A673 (cell line): ENCODE measurements around the gene SERINC5. TPM values are rescaled to one million over a fixed set of nuclear protein-coding genes. Genes with fewer than 3 reads are reported as not detected.
"Not testable (repeated sequence)": the region's sequence is repeated elsewhere in the genome, so short reads cannot be mapped to it uniquely, and the experiment has no call there.

Source experiments
- BruUV-seq: library from RNA; stranded (reverse); fragments of 400-500 nt; replicated peaks from 2 replicates; lab custom pipeline; 2021; lab: Mats Ljungman, UMichigan
- CTCF ChIA-PET: fragments of 300-600 bp; sonication (Branson Sonifier 250); formaldehyde crosslinking; loops from one replicate; lab custom pipeline; 2022; ENCODE audit warnings: antibody characterized with exemption; lab: Charles Lee
- POLR2A ChIA-PET: fragments of 300-600 bp; sonication (Branson Sonifier 250); formaldehyde crosslinking; loops from one replicate; lab custom pipeline; 2022; ENCODE audit warnings: antibody characterized with exemption; ENCODE audit not compliant: low non-redundant PET; lab: Charles Lee
- DNase-seq: peaks from one replicate; pipeline ENCODE4 v3.0.0-alpha.2; 2015; ENCODE audit warnings: low spot score
- H3K27ac ChIP-seq: fragments of 200-600 bp; sonication (generic); 2 replicates; pipeline ENCODE4 v1.5.1; 2016; ENCODE audit warnings: mixed run types, low read depth, mild to moderate bottlenecking, mixed read lengths, antibody characterized with exemption, low read length; ENCODE audit not compliant: poor library complexity, severe bottlenecking
- H3K27me3 ChIP-seq: fragments of 200-600 bp; sonication (generic); replicated peaks from 2 replicates; pipeline ENCODE4 v1.6.1; 2017; ENCODE audit warnings: mixed run types, low read depth, mild to moderate bottlenecking, mixed read lengths, antibody characterized with exemption, low read length; ENCODE audit not compliant: insufficient read depth, poor library complexity
- H3K36me3 ChIP-seq: fragments of 200-600 bp; sonication (generic); 2 replicates; pipeline ENCODE4 v1.6.1; 2016; ENCODE audit warnings: mixed run types, mild to moderate bottlenecking, mixed read lengths, antibody characterized with exemption, low read length; ENCODE audit not compliant: insufficient read depth, poor library complexity, severe bottlenecking
- H3K4me1 ChIP-seq: fragments of 200-600 bp; sonication (generic); 2 replicates; pipeline ENCODE4 v1.6.1; 2017; ENCODE audit warnings: mixed run types, mild to moderate bottlenecking, mixed read lengths, antibody characterized with exemption, low read length; ENCODE audit not compliant: insufficient read depth, poor library complexity, severe bottlenecking
- H3K4me3 ChIP-seq: fragments of 200-600 bp; sonication (generic); 2 replicates; pipeline ENCODE4 v1.5.1; 2016; ENCODE audit warnings: low read depth, mixed run types, mild to moderate bottlenecking, mixed read lengths, low read length; ENCODE audit not compliant: poor library complexity, severe bottlenecking
- H3K9me3 ChIP-seq: fragments of 200-600 bp; sonication (generic); 2 replicates; pipeline ENCODE4 v1.6.1; 2016; ENCODE audit warnings: mixed run types, low read depth, mild to moderate bottlenecking, mixed read lengths, antibody characterized with exemption, low read length; ENCODE audit not compliant: poor library complexity, severe bottlenecking
- CTCF ChIP-seq: fragments of 300-800, 200-600 bp; sonication (generic); conservative IDR thresholded peaks from 2 replicates; pipeline ENCODE4 v1.5.1; 2017; ENCODE audit warnings: low read depth, mild to moderate bottlenecking, antibody characterized with exemption, low read length, moderate library complexity, mixed read lengths
- EZH2 ChIP-seq: fragments of 200-600 bp; sonication (generic); IDR thresholded peaks from 2 replicates; pipeline ENCODE4 v1.6.1; 2017; ENCODE audit warnings: borderline replicate concordance, low read depth, mild to moderate bottlenecking, mixed read lengths, antibody characterized with exemption, low read length; ENCODE audit not compliant: poor library complexity, severe bottlenecking
- intact Hi-C: fragments of 100-400 bp; cut with micrococcal nuclease; formaldehyde crosslinking; loops from one replicate; pipeline ENCODE4 v1.10.0; 2022; ENCODE audit not compliant: unreplicated experiment
- total RNA-seq: library from RNA; stranded (reverse); gene quantifications from 2 replicates; pipeline ENCODE4 v1.2.3, GENCODE V29; 2021

SERINC5 gene
- total RNA-seq, 1 experiment from 2014 or later = 20.6 TPM

DNA sequence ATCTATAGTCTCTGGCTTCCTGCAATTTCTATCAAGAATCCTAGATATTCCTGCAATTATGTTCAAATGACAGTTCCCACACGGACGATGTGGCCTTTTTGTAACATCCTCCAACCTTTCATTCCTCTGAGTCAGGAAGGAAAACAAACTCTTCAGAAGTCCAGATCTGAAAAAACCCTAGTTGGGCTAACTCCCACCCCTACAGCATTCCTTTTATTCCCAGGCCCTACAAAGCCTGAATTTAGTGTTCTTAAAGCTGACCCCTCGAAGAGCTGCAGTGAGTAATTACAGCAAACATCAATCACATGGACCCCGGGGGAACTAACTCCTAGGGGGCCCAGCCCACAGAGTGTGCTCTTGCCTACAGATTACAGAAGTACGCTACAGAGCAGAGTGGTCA, 99.7 kb downstream of the SERINC5 start:
- DNase-seq = no peak
- Histone ChIP-seq H3K4me3 (no peak overlapping the region), H3K36me3 (no peaks in the 10 kb centered on the region), H3K9me3 (no peaks in the 10 kb centered on the region), H3K4me1 (peaks cover 10% of the 10 kb centered on the region), H3K27ac (no peak overlapping the region), H3K27me3 (no peaks in the 10 kb centered on the region)
- intact Hi-C loops = no loop called here
- BruUV-seq = no TSS peak
- no peak for TF ChIP-seq CTCF
- no peak for TF ChIP-seq EZH2
- ChIA-PET CTCF (no interaction called here), POLR2A (no interaction called here)

DNA sequence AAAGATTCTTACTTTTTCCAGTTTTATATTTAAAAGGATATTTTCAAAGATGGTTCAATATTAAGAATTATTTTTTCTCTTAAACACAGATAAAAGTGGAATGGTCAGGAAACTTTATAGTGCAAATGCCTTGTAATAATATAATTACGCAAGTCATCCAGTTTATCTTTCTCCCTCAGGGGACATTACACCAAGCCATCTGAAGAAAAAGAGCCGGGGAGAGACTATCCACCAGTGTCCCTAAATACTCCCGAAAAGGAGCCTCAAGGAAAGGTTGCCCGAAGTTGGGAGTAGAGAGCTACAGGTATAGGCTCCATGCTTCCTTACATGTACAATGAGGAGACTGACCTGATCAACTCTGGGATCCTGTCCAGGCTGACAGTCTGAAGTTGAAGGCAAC, 101.1 kb downstream of the SERINC5 start:
- Histone ChIP-seq H3K27ac (no peak overlapping the region), H3K36me3 (no peaks in the 10 kb centered on the region), H3K27me3 (no peaks in the 10 kb centered on the region), H3K4me1 (peaks cover 10% of the 10 kb centered on the region), H3K4me3 (no peak overlapping the region), H3K9me3 (no peaks in the 10 kb centered on the region)
- intact Hi-C loops = no loop called here
- DNase-seq = no peak
- TF ChIP-seq EZH2 = no peak
- TF ChIP-seq CTCF = no peak
- POLR2A ChIA-PET = no interaction called here
- BruUV-seq = no TSS peak
- CTCF ChIA-PET = no interaction called here

- intact Hi-C loops, H3K4me3 ChIP-seq, H3K27ac ChIP-seq, BruUV-seq, H3K27me3 ChIP-seq, CTCF ChIA-PET, H3K36me3 ChIP-seq, POLR2A ChIA-PET, H3K9me3 ChIP-seq, DNase-seq: not testable (repeated sequence)
- peaks cover 10% of the 10 kb centered on the region for H3K4me1 ChIP-seq
These were observed 101.6 kb downstream of the SERINC5 start for GRCh38 chr5:80154289-80154688.

DNA sequence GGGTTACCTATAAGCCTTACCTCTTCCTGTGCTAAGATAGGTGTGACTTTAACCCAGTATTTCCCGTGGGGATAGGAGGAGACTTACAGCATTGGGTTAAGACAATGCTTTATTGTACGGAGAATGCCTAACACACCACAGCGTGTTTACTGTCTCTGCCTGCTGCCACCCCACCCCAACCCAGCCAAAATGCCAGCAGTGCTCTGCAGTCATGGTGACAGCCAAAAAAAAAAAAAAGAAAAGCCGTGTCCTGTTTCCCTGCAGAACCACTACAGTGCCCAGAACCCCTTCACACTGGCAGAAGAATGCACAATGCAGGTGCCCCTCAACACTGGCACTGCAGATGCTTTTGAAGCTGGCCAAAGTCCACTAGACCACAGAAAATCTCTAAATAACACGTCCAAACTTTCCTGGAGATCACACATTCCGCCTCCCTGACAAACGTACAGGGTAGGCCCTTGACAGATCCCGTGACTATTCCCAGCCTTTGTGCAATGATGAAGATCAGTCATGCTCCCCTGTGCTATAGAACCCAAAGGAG, 102.2 kb downstream of the SERINC5 start:
- CTCF ChIA-PET = no interaction called here
- TF ChIP-seq CTCF (no peak), EZH2 (no peak)
- peaks cover 10% of the 10 kb centered on the region for H3K4me1 ChIP-seq
- no peaks in the 10 kb centered on the region for H3K9me3 ChIP-seq
- H3K27me3 ChIP-seq = no peaks in the 10 kb centered on the region
- intact Hi-C loops = no loop called here
- BruUV-seq = no TSS peak
- H3K27ac ChIP-seq = no peak overlapping the region
- no peak for DNase-seq
- POLR2A ChIA-PET = no interaction called here
- H3K4me3 ChIP-seq = no peak overlapping the region
- H3K36me3 ChIP-seq = no peaks in the 10 kb centered on the region
